Heart left ventricle (tissue), 13 donors: Measurements from ENCODE around the gene SUPT4H1.

Experiments used
- CTCF ChIP-seq, 12 donors: fragments of 200-600 bp; sonication (generic) in 4 of 12; IDR thresholded peaks; one replicate each; pipeline versions ENCODE4 v1.5.0 to v1.8.0; 2018 to 2022; ENCODE audit warnings: antibody characterized with exemption in 12 of 12, mild to moderate bottlenecking in 5 of 12
- POLR2A ChIP-seq, 2 donors: fragments of 450-650 bp; IDR thresholded peaks; one replicate each; pipeline ENCODE4 v1.6.1; 2017; ENCODE audit warnings: antibody characterized with exemption in 2 of 2, mild to moderate bottlenecking in 2 of 2, moderate library complexity in 2 of 2
- donor health status: ischemic (EF 13 %, LVEDD 7.1; RV severe dilation, severe dysfunction).
- donor health status: DM: no; HTN: yes; CAD: no.
- donor health status: DM: no; HTN: no; CAD: no.
- donor health status: ischemic (EF 25% LVEDD 6.9; RV normal size, moderate dysfunction).
- donor health status: ischemic (EF 25% LVEDD 5.7; RV mildly dilated, moderate dysfunction).
- donor health status: ischemic (EF 35%, LVEDD 5.7; RV mildly dilated, moderate dysfunction).
- donor health status: nonischemic (EF 11% LVEDD 7.7; RV severe dilation, severe dysfunction).
- donor health status: DM: yes; HTN: yes; CAD: no.
- donor health status: PGD.
- donor health status: ischemic (EF 29% LVEDD 5.4; RV normal size, mild dysfunction).
- donor health status: nonischemic (EF 23%, LVEDD 6.1; RV moderate dilation, normal function).

- TF ChIP-seq POLR2A (IDR thresholded peaks at IDR 0.05), result no peak
- TF ChIP-seq CTCF (IDR thresholded peaks at IDR 0.05), result no peak
These were observed 51.7 kb downstream of the SUPT4H1 start for GRCh38 chr17:58300336-58300735.
